ENCODE measurements around the gene TMA7.
"Not testable (repeated sequence)": the region's sequence is repeated elsewhere in the genome, so short reads cannot be mapped to it uniquely, and the experiment has no call there.

GRCh38 chr3:48482822-48483221 lies 42.8 kb downstream of the TMA7 start:
- not testable (repeated sequence) for TF ChIP-seq CTCF (IDR thresholded peaks at IDR 0.05); ZFX (IDR thresholded peaks at IDR 0.05; ENCODE audit: borderline replicate concordance)
